ENCODE measurements around the gene PLCB3. TPM values are rescaled to one million over a fixed set of nuclear protein-coding genes. Genes with fewer than 3 reads are reported as not detected.
A peak's percentile ranks its signal among the peaks of the same experiment; 100 is the strongest.
"Not testable (repeated sequence)": the region's sequence is repeated elsewhere in the genome, so short reads cannot be mapped to it uniquely, and the experiment has no call there.

PLCB3 gene
- total RNA-seq, 1 donor from 2014 or later: 23.4 TPM

DNA sequence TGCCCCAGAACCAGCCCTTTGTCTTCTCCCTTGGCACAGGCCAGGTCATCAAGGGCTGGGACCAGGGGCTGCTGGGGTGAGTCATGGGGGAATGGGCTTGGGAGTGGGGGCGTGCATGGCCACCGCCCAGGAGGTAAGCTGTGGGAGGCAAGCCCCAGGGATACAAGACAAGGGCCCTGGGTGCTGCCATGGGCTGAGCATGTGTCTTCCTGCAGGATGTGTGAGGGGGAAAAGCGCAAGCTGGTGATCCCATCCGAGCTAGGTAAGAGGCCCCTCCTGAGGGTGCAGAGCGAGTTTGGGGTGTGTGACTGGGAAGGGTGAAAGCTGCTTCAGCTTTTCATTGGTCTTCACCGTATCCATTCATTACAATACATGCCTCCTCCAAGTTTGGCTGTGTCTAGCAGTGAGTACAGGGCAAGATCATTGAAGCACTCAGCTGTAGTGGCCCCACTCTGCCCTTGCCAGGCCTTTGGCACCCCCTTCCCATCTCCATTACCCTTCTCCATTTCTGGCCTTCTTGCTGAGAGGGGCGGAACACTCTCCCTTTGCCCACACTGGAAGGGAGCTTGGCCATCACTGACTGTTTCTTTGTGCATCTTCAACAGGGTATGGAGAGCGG lies 8.0 kb upstream of the PLCB3 start:
- no peaks in the 10 kb centered on the region for H3K9me3 Mint-ChIP-seq
- no peak for DNase-seq (ENCODE audit: low spot score)
- no peaks in the 10 kb centered on the region for H3K27me3 Mint-ChIP-seq (ENCODE audit: low read depth)
- H3K4me3 Mint-ChIP-seq (ENCODE audit: low read depth): peak overlapping the region; percentile 56
- peaks cover 33% of the 10 kb centered on the region for H3K36me3 Mint-ChIP-seq (ENCODE audit: low read depth)
- intact Hi-C loops (cut with micrococcal nuclease): no loop called here
- peak overlapping the region; percentile 17 for H3K27ac Mint-ChIP-seq
- H3K4me1 Mint-ChIP-seq (ENCODE audit: low read depth): peaks cover 28% of the 10 kb centered on the region

GRCh38 chr11:64244107-64244506 lies 7.2 kb upstream of the PLCB3 start:
- Mint-ChIP-seq H3K9me3 (no peaks in the 10 kb centered on the region), H3K27me3 (ENCODE audit: low read depth) (no peaks in the 10 kb centered on the region), H3K36me3 (ENCODE audit: low read depth) (peaks cover 27% of the 10 kb centered on the region), H3K4me1 (ENCODE audit: low read depth) (peaks cover 28% of the 10 kb centered on the region), H3K4me3 (ENCODE audit: low read depth) (peak overlapping the region; percentile 56), H3K27ac (peak overlapping the region; percentile 17)
- DNase-seq (ENCODE audit: low spot score): no peak
- intact Hi-C loops (cut with micrococcal nuclease): no loop called here

- Mint-ChIP-seq H3K4me1 (ENCODE audit: low read depth) (peaks cover 26% of the 10 kb centered on the region), H3K9me3 (no peaks in the 10 kb centered on the region), H3K27me3 (ENCODE audit: low read depth) (no peaks in the 10 kb centered on the region), H3K4me3 (ENCODE audit: low read depth) (peak overlapping the region; percentile 91), H3K27ac (no peak overlapping the region), H3K36me3 (ENCODE audit: low read depth) (peaks cover 27% of the 10 kb centered on the region)
- intact Hi-C loops (cut with micrococcal nuclease): no loop called here
- DNase-seq (ENCODE audit: low spot score): no peak
Measured at GRCh38 chr11:64244966-64245365, 6.4 kb upstream of the PLCB3 start.

DNA sequence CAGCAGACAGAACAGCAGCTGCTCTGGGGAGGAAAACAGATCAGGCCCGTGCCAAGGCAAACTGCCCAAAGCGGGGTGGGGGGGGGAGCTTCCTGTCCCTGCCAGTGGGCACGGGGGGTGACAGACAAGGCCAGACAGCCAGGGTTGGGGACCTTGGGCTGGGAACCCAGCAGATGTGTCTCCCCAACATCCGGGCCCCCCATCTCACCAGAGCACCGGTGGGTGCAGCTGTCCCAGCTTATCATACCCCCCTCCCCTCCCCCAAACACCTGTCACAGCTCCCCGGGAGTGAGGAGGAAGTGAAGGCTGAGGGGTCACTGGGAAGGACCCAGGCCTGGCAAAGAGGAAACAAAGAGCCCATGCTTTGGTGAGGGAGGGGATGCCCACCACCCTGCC lies 5.9 kb upstream of the PLCB3 start:
- Mint-ChIP-seq H3K36me3 (ENCODE audit: low read depth) (peaks cover 24% of the 10 kb centered on the region), H3K4me3 (ENCODE audit: low read depth) (peak overlapping the region; percentile 91), H3K27me3 (ENCODE audit: low read depth) (no peaks in the 10 kb centered on the region), H3K4me1 (ENCODE audit: low read depth) (peaks cover 25% of the 10 kb centered on the region), H3K27ac (peak overlapping the region; percentile 88), H3K9me3 (no peaks in the 10 kb centered on the region)
- intact Hi-C loops (cut with micrococcal nuclease): no loop called here
- DNase-seq (ENCODE audit: low spot score): no peak

DNA sequence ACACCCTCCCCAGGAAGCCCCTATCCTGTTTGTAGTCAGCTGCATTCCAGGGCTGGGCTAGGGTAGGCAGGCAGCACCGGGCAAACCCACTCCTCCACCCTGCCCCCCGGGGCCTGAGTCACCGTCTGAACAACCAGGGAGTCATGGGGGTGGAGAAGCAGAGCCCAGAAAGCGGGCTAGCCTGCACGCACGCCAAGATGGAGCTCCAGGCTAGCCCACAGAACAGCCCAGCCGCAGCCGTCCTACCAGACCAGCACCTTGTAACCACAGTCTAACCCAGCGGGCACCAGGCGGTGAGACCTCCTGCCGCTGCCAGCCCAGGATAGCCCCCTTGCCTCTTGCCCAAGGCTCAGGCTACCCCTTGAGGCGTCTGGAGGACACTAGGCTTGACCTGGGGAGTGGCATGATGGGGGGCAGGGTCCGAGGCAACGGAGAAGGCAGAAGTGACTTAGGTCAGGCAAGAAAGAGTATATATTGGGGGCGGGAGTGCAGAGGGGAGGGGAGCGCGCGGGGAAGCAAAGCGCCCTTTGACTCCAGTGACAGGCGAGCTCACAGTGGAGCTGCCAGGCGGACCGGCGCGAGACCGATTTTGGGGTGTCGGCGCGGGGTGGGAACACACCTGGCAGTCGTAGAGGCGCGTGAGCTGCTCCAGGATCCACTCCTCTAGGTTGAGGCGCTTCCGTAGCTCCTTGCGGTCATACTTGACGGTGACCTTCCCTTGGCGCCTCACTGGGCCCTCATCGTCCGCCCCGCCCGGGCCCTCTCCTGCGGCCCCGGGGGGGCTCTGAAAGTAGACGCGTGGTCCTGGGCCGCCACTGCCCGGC lies 5.3 kb upstream of the PLCB3 start:
- DNase-seq (ENCODE audit: low spot score): peak; percentile 33
- Mint-ChIP-seq H3K4me1 (ENCODE audit: low read depth) (peaks cover 25% of the 10 kb centered on the region), H3K27me3 (ENCODE audit: low read depth) (no peaks in the 10 kb centered on the region), H3K27ac (peak overlapping the region; percentile 88), H3K36me3 (ENCODE audit: low read depth) (peaks cover 21% of the 10 kb centered on the region), H3K4me3 (ENCODE audit: low read depth) (peak overlapping the region; percentile 91), H3K9me3 (no peaks in the 10 kb centered on the region)
- intact Hi-C loops (cut with micrococcal nuclease): loop anchor here (1.0 kb wide), 1 partner anchor 62 kb away; no protein-coding TSS in a partner anchor

- Mint-ChIP-seq H3K4me3 (ENCODE audit: low read depth) (peak overlapping the region; percentile 81), H3K4me1 (ENCODE audit: low read depth) (peaks cover 25% of the 10 kb centered on the region), H3K27ac (peak overlapping the region; percentile 70), H3K36me3 (ENCODE audit: low read depth) (peaks cover 19% of the 10 kb centered on the region)
- intact Hi-C loops (cut with micrococcal nuclease): loop anchor here (1.0 kb wide), 1 partner anchor 62 kb away; no protein-coding TSS in a partner anchor
- H3K27me3 Mint-ChIP-seq (ENCODE audit: low read depth); H3K9me3 Mint-ChIP-seq; DNase-seq (ENCODE audit: low spot score): not testable (repeated sequence)
Measured at GRCh38 chr11:64246621-64246870, 4.8 kb upstream of the PLCB3 start.

DNA sequence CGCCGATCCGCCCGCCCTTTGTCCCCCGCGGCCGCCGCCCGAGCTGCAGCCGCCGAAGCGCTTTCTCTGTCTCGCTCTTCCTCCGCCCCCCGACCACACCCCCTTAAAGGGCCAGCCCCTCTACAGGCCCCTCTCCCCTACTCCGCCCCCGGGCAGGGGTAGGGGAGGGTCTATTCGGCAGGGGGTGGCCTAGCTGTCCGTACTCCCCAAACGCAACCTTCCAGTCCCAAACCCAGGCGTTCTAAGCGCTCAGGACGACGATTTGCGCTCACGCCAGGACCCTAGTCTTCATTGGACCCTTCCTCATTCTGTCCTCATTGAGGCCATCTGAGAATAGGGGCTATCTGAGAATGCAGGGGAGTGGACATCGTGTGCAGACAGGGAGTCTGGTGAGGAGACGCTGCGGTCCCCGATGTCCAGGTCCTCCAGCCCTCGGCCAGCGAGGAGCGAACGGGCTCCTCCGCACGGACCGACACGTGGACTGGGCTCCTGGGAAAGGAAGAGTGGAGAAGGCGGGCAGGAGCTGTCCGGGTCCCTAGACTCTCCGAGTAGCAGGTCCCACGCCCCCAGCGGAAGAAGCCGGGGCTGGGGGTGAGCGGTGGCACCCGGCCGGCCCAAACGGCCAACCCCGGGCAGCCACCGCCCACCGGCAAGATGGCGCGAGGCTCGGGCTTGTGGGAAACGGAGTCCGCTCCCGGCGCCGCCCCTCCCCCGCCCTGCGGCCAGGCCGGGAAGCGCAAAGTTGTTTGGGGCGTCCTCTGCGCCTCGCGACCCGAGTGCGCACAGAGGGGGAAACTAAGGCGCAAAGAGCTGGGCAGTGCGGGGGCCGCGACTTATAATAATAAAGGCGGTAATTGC lies 4.2 kb upstream of the PLCB3 start, which contains the start of gene PPP1R14B:
Gene PPP1R14B (minus strand): TSS at position 73 of the 858 bp plus-strand sequence. CDS start 270 bp downstream, outside the sequence.
- Mint-ChIP-seq H3K4me1 (ENCODE audit: low read depth) (peaks cover 28% of the 10 kb centered on the region), H3K36me3 (ENCODE audit: low read depth) (peaks cover 18% of the 10 kb centered on the region), H3K27me3 (ENCODE audit: low read depth) (no peaks in the 10 kb centered on the region), H3K27ac (peak within 1 kb of the TSS; percentile 88), H3K4me3 (ENCODE audit: low read depth) (peak within 1 kb of the TSS; percentile 91), H3K9me3 (no peaks in the 10 kb centered on the region)
- peak; percentile 78 for DNase-seq (ENCODE audit: low spot score)
- intact Hi-C loops (cut with micrococcal nuclease): loop anchor here (1.0 kb wide), 1 partner anchor 63 kb away; no protein-coding TSS in a partner anchor

DNA sequence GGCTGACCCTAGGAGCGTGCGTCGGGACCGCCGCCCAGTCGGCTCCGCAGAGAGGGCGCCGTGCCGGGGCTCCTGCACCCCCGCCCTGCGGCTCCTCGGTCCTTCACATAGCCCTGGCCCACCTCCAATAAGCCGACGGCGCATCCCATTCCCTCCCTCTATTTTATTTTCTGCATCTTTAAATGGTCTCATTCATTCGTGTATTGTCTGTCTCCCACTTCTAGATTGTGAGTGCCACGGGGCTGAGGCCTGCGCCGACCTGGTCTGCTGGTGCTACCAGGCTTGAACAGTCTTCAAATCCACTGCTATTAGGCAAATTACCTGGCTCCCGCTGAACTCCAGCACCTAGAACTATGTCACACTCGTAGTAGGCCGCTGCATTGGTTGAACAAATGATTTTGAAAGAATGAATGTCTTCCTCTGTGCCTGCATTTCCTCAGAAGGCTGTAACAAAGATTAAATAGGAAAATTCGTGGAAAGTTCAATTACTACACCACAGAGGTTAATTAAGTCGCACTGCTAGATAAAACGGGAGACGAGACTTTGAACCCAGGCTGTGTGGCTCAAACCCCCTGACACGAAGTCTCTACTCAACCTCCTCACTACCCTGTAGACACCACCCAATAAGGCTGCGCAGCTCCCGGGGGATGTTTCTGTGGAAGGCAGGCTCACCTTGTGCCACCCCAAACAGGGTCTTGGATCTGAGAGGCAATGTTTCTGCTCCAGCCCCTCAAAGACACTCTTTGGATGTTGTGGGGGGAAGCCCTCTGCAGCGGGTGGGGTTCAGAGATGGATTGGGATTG lies 3.4 kb upstream of the PLCB3 start:
- intact Hi-C loops (cut with micrococcal nuclease): no loop called here
- Mint-ChIP-seq H3K27me3 (ENCODE audit: low read depth) (no peaks in the 10 kb centered on the region), H3K4me3 (ENCODE audit: low read depth) (peak overlapping the region; percentile 70), H3K36me3 (ENCODE audit: low read depth) (peaks cover 18% of the 10 kb centered on the region), H3K9me3 (no peaks in the 10 kb centered on the region), H3K27ac (peak overlapping the region; percentile 70), H3K4me1 (ENCODE audit: low read depth) (peaks cover 27% of the 10 kb centered on the region)
- DNase-seq (ENCODE audit: low spot score): no peak

- Mint-ChIP-seq H3K4me3 (ENCODE audit: low read depth) (no peak overlapping the region), H3K27ac (no peak overlapping the region), H3K9me3 (no peaks in the 10 kb centered on the region), H3K36me3 (ENCODE audit: low read depth) (peaks cover 11% of the 10 kb centered on the region), H3K4me1 (ENCODE audit: low read depth) (peaks cover 24% of the 10 kb centered on the region), H3K27me3 (ENCODE audit: low read depth) (no peaks in the 10 kb centered on the region)
- intact Hi-C loops (cut with micrococcal nuclease): no loop called here
- DNase-seq (ENCODE audit: low spot score): no peak
Measured at GRCh38 chr11:64248578-64248977, 2.8 kb upstream of the PLCB3 start.

- H3K4me1 Mint-ChIP-seq (ENCODE audit: low read depth): peaks cover 23% of the 10 kb centered on the region
- no peak for DNase-seq (ENCODE audit: low spot score)
- intact Hi-C loops (cut with micrococcal nuclease): no loop called here
- H3K27ac Mint-ChIP-seq: no peak overlapping the region
- H3K4me3 Mint-ChIP-seq (ENCODE audit: low read depth): no peak overlapping the region
- no peaks in the 10 kb centered on the region for H3K27me3 Mint-ChIP-seq (ENCODE audit: low read depth)
- no peaks in the 10 kb centered on the region for H3K9me3 Mint-ChIP-seq
- peaks cover 7% of the 10 kb centered on the region for H3K36me3 Mint-ChIP-seq (ENCODE audit: low read depth)
Measured at GRCh38 chr11:64249038-64249437, 2.3 kb upstream of the PLCB3 start.

DNA sequence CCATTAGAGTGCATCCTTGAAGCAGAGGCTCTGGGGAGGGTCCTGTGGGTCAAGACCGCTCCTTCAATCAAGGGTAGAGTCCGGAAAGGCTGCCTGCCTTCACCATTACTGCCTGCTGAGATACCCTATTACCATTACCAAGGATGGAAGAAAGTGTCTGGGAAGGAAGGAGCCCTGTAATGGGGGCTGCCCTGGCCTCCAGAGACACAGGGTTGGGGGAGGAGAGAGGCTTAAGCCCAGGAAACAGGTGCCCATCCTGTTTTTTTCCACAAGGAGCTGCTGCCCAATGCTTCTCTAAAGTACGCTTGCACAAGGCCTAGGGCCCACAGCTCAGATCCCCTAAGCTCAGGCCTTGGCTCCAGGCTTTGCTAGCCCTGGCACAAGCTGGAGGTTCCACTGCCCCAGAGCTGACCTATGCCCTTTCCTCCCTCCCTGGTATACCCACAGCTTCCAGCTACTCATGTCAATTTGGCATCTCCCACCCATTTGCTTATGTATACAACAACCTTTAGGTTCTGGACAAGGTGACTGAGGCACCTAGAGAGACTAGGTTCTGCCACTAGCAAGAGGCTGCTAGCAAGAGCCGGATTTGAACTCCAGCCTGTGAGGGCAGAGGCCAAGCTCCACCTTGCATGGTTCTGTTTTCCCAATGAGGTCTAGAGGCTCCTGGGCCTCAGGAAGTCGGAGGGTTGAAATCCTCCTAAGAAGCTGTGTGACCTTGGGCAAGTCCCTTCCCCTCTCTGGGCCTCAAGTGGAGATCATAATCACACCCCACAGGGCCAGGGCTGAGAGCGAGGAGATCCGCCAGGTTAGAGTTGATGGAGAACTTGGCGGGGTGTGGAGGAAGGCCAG lies 1.5 kb upstream of the PLCB3 start:
- Mint-ChIP-seq H3K9me3 (no peaks in the 10 kb centered on the region), H3K27me3 (ENCODE audit: low read depth) (no peaks in the 10 kb centered on the region), H3K4me3 (ENCODE audit: low read depth) (peak overlapping the region; percentile 54), H3K36me3 (ENCODE audit: low read depth) (peaks cover 4% of the 10 kb centered on the region), H3K27ac (peak overlapping the region; percentile 35), H3K4me1 (ENCODE audit: low read depth) (peaks cover 23% of the 10 kb centered on the region)
- intact Hi-C loops (cut with micrococcal nuclease): loop anchor here (2.0 kb wide), 1 partner anchor 55 kb away; the partner anchor contains the start of gene ESRRA
- DNase-seq (ENCODE audit: low spot score): no peak
